ENCODE measurements around the gene EHMT1. TPM values are rescaled to one million over a fixed set of nuclear protein-coding genes. Genes with fewer than 3 reads are reported as not detected.

The EHMT1 gene
- total and polyA plus RNA-seq, 10 of the 15 experiments (the other 5 are each of a cell fraction or from before 2014, with no cell fraction given) = 2.9 to 100 (median 48.1) TPM

GRCh38 chr9:137838576-137838975 lies 219.8 kb downstream of the EHMT1 start:
- ATAC-seq (no peak), FAIRE-seq (no peak), DNase-seq (ENCODE audit: low read depth, low spot score) (no peak)
- Histone ChIP-seq H4K20me1 (ENCODE audit: control insufficient read depth, insufficient read depth) (no peaks in the 10 kb centered on the region), H3K4me1 (ENCODE audit: control insufficient read depth, insufficient read depth, low read length) (no peaks in the 10 kb centered on the region; the same call in 1 of the 2 replicates), H3K9me3 (replicated peaks; ENCODE audit: control insufficient read depth, insufficient read depth, low read length) (no peaks in the 10 kb centered on the region; the same call in 2 of the 3 replicates), H2AFZ (ENCODE audit: control insufficient read depth, low read depth, low read length) (no peak overlapping the region), H3K79me2 (ENCODE audit: control insufficient read depth, insufficient read depth, low read length) (no peaks in the 10 kb centered on the region), H3K9ac (ENCODE audit: control insufficient read depth, insufficient read depth, low read length) (no peak overlapping the region), H3K36me3 (ENCODE audit: control insufficient read depth in 2 of 2, insufficient read depth in 2 of 2, low read length in 1 of 2) (peaks cover 6 to 29% of the 10 kb centered on the region in 2 experiments), H3K27me3 (replicated peaks in 1 of 2; ENCODE audit: control insufficient read depth in 2 of 2, insufficient read depth in 2 of 2, low read length in 1 of 2) (no peaks in the 10 kb centered on the region), H3K4me3 (no peak overlapping the region), H3K4me2 (ENCODE audit: control insufficient read depth, insufficient read depth) (no peak overlapping the region), H3K27ac (ENCODE audit: control insufficient read depth, insufficient read depth) (no peak overlapping the region)
- no peak for TF ChIP-seq HDAC2 (IDR thresholded peaks at IDR 0.05)
- no peak for TF ChIP-seq ATF7 (IDR thresholded peaks at IDR 0.05; ENCODE audit: low read depth)
- TF ChIP-seq SIX5 (IDR thresholded peaks at IDR 0.05; ENCODE audit: low read depth, low read length, severe bottlenecking) = no peak
- CTCF ChIA-PET = no interaction called here
- intact Hi-C loops (cut with micrococcal nuclease; ENCODE audit: unreplicated experiment) = no loop called here
- in situ Hi-C loops (cut with MboI) = no loop called here
- no TSS peak for BruUV-seq (replicated peaks)
- POLR2A ChIA-PET = no interaction called here
- SMC1A ChIA-PET (ENCODE audit: uncharacterized antibody, unreplicated experiment) = no interaction called here
- RAD21 ChIA-PET (ENCODE audit: unreplicated experiment) = no interaction called here
- 89% methylated on average over 10 of the region's 10 CpGs for WGBS (ENCODE audit: insufficient coverage, insufficient replicate concordance, low lambda C conversion rate, missing lambda C conversion rate)

DNA sequence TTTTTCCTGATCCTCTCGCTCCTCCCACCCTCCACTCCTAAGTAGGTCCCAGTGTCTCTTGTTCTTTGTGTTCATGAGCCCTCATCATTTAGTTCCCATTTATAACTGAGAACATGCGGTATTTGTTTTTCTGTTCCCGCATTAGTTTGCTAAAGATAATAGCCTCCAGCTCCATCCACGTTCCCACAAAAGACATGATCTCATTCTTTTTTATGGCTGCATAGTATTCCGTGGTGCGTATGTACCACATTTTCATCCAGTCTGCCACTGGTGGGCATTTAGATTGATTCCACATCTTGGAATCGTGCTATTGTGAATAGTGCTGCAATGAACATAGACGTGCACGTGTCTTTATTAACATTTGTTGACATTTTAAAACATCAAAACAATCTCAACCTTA lies 224.6 kb downstream of the EHMT1 start:
- no peak for ATAC-seq
- no peak for DNase-seq (ENCODE audit: low read depth, low spot score)
- Histone ChIP-seq H3K4me3 (no peak overlapping the region), H3K4me1 (ENCODE audit: control insufficient read depth, insufficient read depth, low read length) (no peaks in the 10 kb centered on the region), H2AFZ (ENCODE audit: control insufficient read depth, low read depth, low read length) (no peak overlapping the region), H3K79me2 (ENCODE audit: control insufficient read depth, insufficient read depth, low read length) (no peaks in the 10 kb centered on the region), H4K20me1 (ENCODE audit: control insufficient read depth, insufficient read depth) (no peaks in the 10 kb centered on the region), H3K9me3 (replicated peaks; ENCODE audit: control insufficient read depth, insufficient read depth, low read length) (no peaks in the 10 kb centered on the region; the same call in 2 of the 3 replicates), H3K27ac (ENCODE audit: control insufficient read depth, insufficient read depth) (no peak overlapping the region), H3K9ac (ENCODE audit: control insufficient read depth, insufficient read depth, low read length) (no peak overlapping the region), H3K4me2 (ENCODE audit: control insufficient read depth, insufficient read depth) (no peak overlapping the region), H3K36me3 (ENCODE audit: control insufficient read depth in 2 of 2, insufficient read depth in 2 of 2, low read length in 1 of 2) (no peaks in the 10 kb centered on the region), H3K27me3 (replicated peaks in 1 of 2; ENCODE audit: control insufficient read depth in 2 of 2, insufficient read depth in 2 of 2, low read length in 1 of 2) (no peaks in the 10 kb centered on the region)
- 81% methylated on average over 9 of the region's 9 CpGs for WGBS (ENCODE audit: insufficient coverage, insufficient replicate concordance, low lambda C conversion rate, missing lambda C conversion rate)
- POLR2A ChIA-PET = no interaction called here
- in situ Hi-C loops (cut with MboI) = no loop called here
- CTCF ChIA-PET = no interaction called here
- intact Hi-C loops (cut with micrococcal nuclease; ENCODE audit: unreplicated experiment) = no loop called here
- no peak for FAIRE-seq
- no TSS peak for BruUV-seq (replicated peaks)
- SMC1A ChIA-PET (ENCODE audit: uncharacterized antibody, unreplicated experiment) = no interaction called here
- RAD21 ChIA-PET (ENCODE audit: unreplicated experiment) = no interaction called here
- TF ChIP-seq IRF3 (IDR thresholded peaks at IDR 0.05) (no peak), RBBP5 (conservative IDR thresholded peaks at IDR 0.05) (no peak), SUZ12 (IDR thresholded peaks at IDR 0.05; ENCODE audit: unreplicated experiment) (no peak), CHD2 (IDR thresholded peaks at IDR 0.05; ENCODE audit: borderline replicate concordance, low read depth, low read length) (no peak), ZNF24 (IDR thresholded peaks at IDR 0.05) (no peak), POLR2A (IDR thresholded peaks at IDR 0.05; ENCODE audit: low read depth, low read length) (no peak), FOXK2 (IDR thresholded peaks at IDR 0.05) (no peak), IRF4 (IDR thresholded peaks at IDR 0.05; ENCODE audit: low read depth, low read length) (no peak)
- TF ChIP-seq, protein P1, sequence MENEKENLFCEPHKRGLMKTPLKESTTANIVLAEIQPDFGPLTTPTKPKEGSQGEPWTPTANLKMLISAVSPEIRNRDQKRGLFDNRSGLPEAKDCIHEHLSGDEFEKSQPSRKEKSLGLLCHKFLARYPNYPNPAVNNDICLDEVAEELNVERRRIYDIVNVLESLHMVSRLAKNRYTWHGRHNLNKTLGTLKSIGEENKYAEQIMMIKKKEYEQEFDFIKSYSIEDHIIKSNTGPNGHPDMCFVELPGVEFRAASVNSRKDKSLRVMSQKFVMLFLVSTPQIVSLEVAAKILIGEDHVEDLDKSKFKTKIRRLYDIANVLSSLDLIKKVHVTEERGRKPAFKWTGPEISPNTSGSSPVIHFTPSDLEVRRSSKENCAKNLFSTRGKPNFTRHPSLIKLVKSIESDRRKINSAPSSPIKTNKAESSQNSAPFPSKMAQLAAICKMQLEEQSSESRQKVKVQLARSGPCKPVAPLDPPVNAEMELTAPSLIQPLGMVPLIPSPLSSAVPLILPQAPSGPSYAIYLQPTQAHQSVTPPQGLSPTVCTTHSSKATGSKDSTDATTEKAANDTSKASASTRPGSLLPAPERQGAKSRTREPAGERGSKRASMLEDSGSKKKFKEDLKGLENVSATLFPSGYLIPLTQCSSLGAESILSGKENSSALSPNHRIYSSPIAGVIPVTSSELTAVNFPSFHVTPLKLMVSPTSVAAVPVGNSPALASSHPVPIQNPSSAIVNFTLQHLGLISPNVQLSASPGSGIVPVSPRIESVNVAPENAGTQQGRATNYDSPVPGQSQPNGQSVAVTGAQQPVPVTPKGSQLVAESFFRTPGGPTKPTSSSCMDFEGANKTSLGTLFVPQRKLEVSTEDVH (IDR thresholded peaks at IDR 0.05; ENCODE audit: low read depth, partially characterized antibody) = no peak
- TF ChIP-seq, protein P2, sequence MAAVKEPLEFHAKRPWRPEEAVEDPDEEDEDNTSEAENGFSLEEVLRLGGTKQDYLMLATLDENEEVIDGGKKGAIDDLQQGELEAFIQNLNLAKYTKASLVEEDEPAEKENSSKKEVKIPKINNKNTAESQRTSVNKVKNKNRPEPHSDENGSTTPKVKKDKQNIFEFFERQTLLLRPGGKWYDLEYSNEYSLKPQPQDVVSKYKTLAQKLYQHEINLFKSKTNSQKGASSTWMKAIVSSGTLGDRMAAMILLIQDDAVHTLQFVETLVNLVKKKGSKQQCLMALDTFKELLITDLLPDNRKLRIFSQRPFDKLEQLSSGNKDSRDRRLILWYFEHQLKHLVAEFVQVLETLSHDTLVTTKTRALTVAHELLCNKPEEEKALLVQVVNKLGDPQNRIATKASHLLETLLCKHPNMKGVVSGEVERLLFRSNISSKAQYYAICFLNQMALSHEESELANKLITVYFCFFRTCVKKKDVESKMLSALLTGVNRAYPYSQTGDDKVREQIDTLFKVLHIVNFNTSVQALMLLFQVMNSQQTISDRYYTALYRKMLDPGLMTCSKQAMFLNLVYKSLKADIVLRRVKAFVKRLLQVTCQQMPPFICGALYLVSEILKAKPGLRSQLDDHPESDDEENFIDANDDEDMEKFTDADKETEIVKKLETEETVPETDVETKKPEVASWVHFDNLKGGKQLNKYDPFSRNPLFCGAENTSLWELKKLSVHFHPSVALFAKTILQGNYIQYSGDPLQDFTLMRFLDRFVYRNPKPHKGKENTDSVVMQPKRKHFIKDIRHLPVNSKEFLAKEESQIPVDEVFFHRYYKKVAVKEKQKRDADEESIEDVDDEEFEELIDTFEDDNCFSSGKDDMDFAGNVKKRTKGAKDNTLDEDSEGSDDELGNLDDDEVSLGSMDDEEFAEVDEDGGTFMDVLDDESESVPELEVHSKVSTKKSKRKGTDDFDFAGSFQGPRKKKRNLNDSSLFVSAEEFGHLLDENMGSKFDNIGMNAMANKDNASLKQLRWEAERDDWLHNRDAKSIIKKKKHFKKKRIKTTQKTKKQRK (IDR thresholded peaks at IDR 0.05; ENCODE audit: low read depth, low read length) = no peak

Measured in GM12878 (cell line).